Testis (tissue), 2 donors: Measurements from ENCODE around the gene TTBK1.

Experiments
- POLR2A ChIP-seq: fragments of 450-650 bp; IDR thresholded peaks from one replicate; pipeline ENCODE4 v1.6.1; 2017; ENCODE audit warnings: antibody characterized with exemption, mild to moderate bottlenecking, moderate library complexity
- TF ChIP-seq, protein P1 (sequence below), 3 experiments: fragments of 450-650 bp in 2 of 3; fragments of 200-600 bp in 1 of 3; sonication (generic) in 1 of 3; IDR thresholded peaks; one replicate each; pipeline ENCODE4 v1.5.1; 2016 to 2019; ENCODE audit warnings: antibody characterized with exemption in 3 of 3, mild to moderate bottlenecking in 2 of 3, moderate library complexity in 1 of 3

GRCh38 chr6:43240950-43241349 is 2.3 kb upstream of the TTBK1 start:
- TF ChIP-seq, protein P1, sequence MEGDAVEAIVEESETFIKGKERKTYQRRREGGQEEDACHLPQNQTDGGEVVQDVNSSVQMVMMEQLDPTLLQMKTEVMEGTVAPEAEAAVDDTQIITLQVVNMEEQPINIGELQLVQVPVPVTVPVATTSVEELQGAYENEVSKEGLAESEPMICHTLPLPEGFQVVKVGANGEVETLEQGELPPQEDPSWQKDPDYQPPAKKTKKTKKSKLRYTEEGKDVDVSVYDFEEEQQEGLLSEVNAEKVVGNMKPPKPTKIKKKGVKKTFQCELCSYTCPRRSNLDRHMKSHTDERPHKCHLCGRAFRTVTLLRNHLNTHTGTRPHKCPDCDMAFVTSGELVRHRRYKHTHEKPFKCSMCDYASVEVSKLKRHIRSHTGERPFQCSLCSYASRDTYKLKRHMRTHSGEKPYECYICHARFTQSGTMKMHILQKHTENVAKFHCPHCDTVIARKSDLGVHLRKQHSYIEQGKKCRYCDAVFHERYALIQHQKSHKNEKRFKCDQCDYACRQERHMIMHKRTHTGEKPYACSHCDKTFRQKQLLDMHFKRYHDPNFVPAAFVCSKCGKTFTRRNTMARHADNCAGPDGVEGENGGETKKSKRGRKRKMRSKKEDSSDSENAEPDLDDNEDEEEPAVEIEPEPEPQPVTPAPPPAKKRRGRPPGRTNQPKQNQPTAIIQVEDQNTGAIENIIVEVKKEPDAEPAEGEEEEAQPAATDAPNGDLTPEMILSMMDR (IDR thresholded peaks at IDR 0.05) = no peak
- TF ChIP-seq POLR2A = no peak
